ENCODE data around the gene BATF.

The BATF gene

GRCh38 chr14:75514673-75515628 is 7.3 kb upstream of the BATF start:
- Mint-ChIP-seq H3K27me3 (peaks cover 4% of the 10 kb centered on the region), H3K27ac (peak overlapping the region; percentile 58), H3K9me3 (peaks cover 20% of the 10 kb centered on the region), H3K36me3 (peaks cover 7% of the 10 kb centered on the region), H3K4me1 (peaks cover 22% of the 10 kb centered on the region), H3K4me3 (peak overlapping the region; percentile 60)
- CTCF ChIA-PET: interaction anchor here (0.7 to 12.5 kb wide), 10 partner anchors 11 to 134 kb away, joined by 3 to 161 read pairs (median 4); no protein-coding TSS in a partner anchor
- DNase-seq: peak; percentile 53

- peaks cover 4% of the 10 kb centered on the region for H3K27me3 Mint-ChIP-seq
- H3K4me1 Mint-ChIP-seq: peaks cover 28% of the 10 kb centered on the region
- peak overlapping the region; percentile 13 for H3K4me3 Mint-ChIP-seq
Observed at GRCh38 chr14:75515629-75515996, 6.7 kb upstream of the BATF start.

GRCh38 chr14:75518625-75519024 is 3.6 kb upstream of the BATF start:
- H3K9me3 Mint-ChIP-seq: no peaks in the 10 kb centered on the region
- CTCF ChIA-PET: interaction anchor here (0.6 to 12.5 kb wide), 14 partner anchors 8 to 136 kb away, joined by 3 to 161 read pairs (median 6); partner anchors contain the start of gene FLVCR2
- no peak overlapping the region for H3K27ac Mint-ChIP-seq
- H3K4me1 Mint-ChIP-seq: peaks cover 57% of the 10 kb centered on the region
- no peak overlapping the region for H3K4me3 Mint-ChIP-seq
- peaks cover 8% of the 10 kb centered on the region for H3K27me3 Mint-ChIP-seq
- H3K36me3 Mint-ChIP-seq: peaks cover 9% of the 10 kb centered on the region
- DNase-seq: peak; percentile 57

More at GRCh38 chr14:75515629-75515996, 6.7 kb upstream of the BATF start:
- Mint-ChIP-seq H3K27ac (no peak overlapping the region), H3K9me3 (peaks cover 15% of the 10 kb centered on the region), H3K36me3 (peaks cover 7% of the 10 kb centered on the region)
- CTCF ChIA-PET: interaction anchor here (0.8 to 12.5 kb wide), 9 partner anchors 9 to 133 kb away, joined by 3 to 161 read pairs (median 4); no protein-coding TSS in a partner anchor
- no peak for DNase-seq

- Mint-ChIP-seq H3K4me1 (peaks cover 62% of the 10 kb centered on the region), H3K9me3 (no peaks in the 10 kb centered on the region), H3K27ac (no peak overlapping the region), H3K36me3 (peaks cover 15% of the 10 kb centered on the region), H3K27me3 (peaks cover 8% of the 10 kb centered on the region), H3K4me3 (no peak overlapping the region)
- no peak for DNase-seq
- CTCF ChIA-PET: interaction anchor here (0.6 to 12.5 kb wide), 12 partner anchors 7 to 135 kb away, joined by 3 to 161 read pairs (median 8); partner anchors contain the start of gene FLVCR2
Observed at GRCh38 chr14:75519394-75519793, 2.9 kb upstream of the BATF start.

GRCh38 chr14:75519826-75520728 is 2.2 kb upstream of the BATF start:
- Mint-ChIP-seq H3K36me3 (peaks cover 22% of the 10 kb centered on the region), H3K4me3 (no peak overlapping the region), H3K4me1 (peaks cover 66% of the 10 kb centered on the region), H3K9me3 (no peaks in the 10 kb centered on the region), H3K27me3 (peaks cover 6% of the 10 kb centered on the region), H3K27ac (peak overlapping the region; percentile 0)
- CTCF ChIA-PET: interaction anchor here (0.8 to 12.5 kb wide), 10 partner anchors 10 to 135 kb away, joined by 4 to 161 read pairs (median 8); partner anchors contain the start of gene FLVCR2
- DNase-seq: no peak

- no peak for DNase-seq
- H3K36me3 Mint-ChIP-seq: peaks cover 29% of the 10 kb centered on the region
- peak overlapping the region; percentile 99 for H3K27ac Mint-ChIP-seq
- peaks cover 4% of the 10 kb centered on the region for H3K27me3 Mint-ChIP-seq
- H3K4me1 Mint-ChIP-seq: peaks cover 64% of the 10 kb centered on the region
- H3K4me3 Mint-ChIP-seq: no peak overlapping the region
- H3K9me3 Mint-ChIP-seq: no peaks in the 10 kb centered on the region
- CTCF ChIA-PET: interaction anchor here (0.8 to 12.5 kb wide), 7 partner anchors 9 to 56 kb away, joined by 4 to 161 read pairs (median 13); no protein-coding TSS in a partner anchor
Observed at GRCh38 chr14:75520852-75521251, 1.4 kb upstream of the BATF start.

- CTCF ChIA-PET: interaction anchor here (1.4 to 12.5 kb wide), 6 partner anchors 8 to 45 kb away, joined by 4 to 161 read pairs (median 14); no protein-coding TSS in a partner anchor
- peak; percentile 38 for DNase-seq
- Mint-ChIP-seq H3K4me3 (peak overlapping the region; percentile 99), H3K36me3 (peaks cover 37% of the 10 kb centered on the region), H3K9me3 (no peaks in the 10 kb centered on the region), H3K4me1 (peaks cover 65% of the 10 kb centered on the region), H3K27ac (peak overlapping the region; percentile 99), H3K27me3 (peaks cover 4% of the 10 kb centered on the region)
Observed at GRCh38 chr14:75521415-75522199, 662 bp upstream of the BATF start.

- Mint-ChIP-seq H3K27ac (peak overlapping the region; percentile 99), H3K4me3 (peak overlapping the region; percentile 99), H3K4me1 (peaks cover 76% of the 10 kb centered on the region), H3K36me3 (peaks cover 48% of the 10 kb centered on the region), H3K9me3 (no peaks in the 10 kb centered on the region), H3K27me3 (peaks cover 4% of the 10 kb centered on the region)
- DNase-seq: no peak
- CTCF ChIA-PET: interaction anchor here (0.9 to 12.5 kb wide), 7 partner anchors 18 to 131 kb away, joined by 3 to 161 read pairs (median 13); partner anchors contain the start of gene FLVCR2
Observed at GRCh38 chr14:75522983-75523318, 682 bp downstream of the BATF start.

- CTCF ChIA-PET: interaction anchor here (1.2 to 12.5 kb wide), 4 partner anchors 17 to 130 kb away, joined by 4 to 161 read pairs (median 24); no protein-coding TSS in a partner anchor
- DNase-seq: no peak
- Mint-ChIP-seq H3K36me3 (peaks cover 56% of the 10 kb centered on the region), H3K9me3 (no peaks in the 10 kb centered on the region), H3K27me3 (peaks cover 4% of the 10 kb centered on the region), H3K4me1 (peaks cover 84% of the 10 kb centered on the region), H3K27ac (peak overlapping the region; percentile 99), H3K4me3 (peak overlapping the region; percentile 99)
Observed at GRCh38 chr14:75523771-75524171, 1.5 kb downstream of the BATF start.

- Mint-ChIP-seq H3K27ac (no peak overlapping the region), H3K9me3 (no peaks in the 10 kb centered on the region), H3K4me3 (peak overlapping the region; percentile 0), H3K36me3 (peaks cover 61% of the 10 kb centered on the region), H3K27me3 (peaks cover 4% of the 10 kb centered on the region), H3K4me1 (peaks cover 72% of the 10 kb centered on the region)
- CTCF ChIA-PET: interaction anchor here (0.5 to 1.9 kb wide), 7 partner anchors 7 to 803 kb away, joined by 3 to 8 read pairs (median 4); no protein-coding TSS in a partner anchor
- DNase-seq: no peak
Observed at GRCh38 chr14:75525969-75526368, 3.7 kb downstream of the BATF start.

- no peak for DNase-seq
- H3K27me3 Mint-ChIP-seq: no peaks in the 10 kb centered on the region
- H3K9me3 Mint-ChIP-seq: no peaks in the 10 kb centered on the region
- peaks cover 73% of the 10 kb centered on the region for H3K36me3 Mint-ChIP-seq
- CTCF ChIA-PET: interaction anchor here (0.8 to 1.9 kb wide), 3 partner anchors 9 to 39 kb away, joined by 3 to 8 read pairs (median 7); no protein-coding TSS in a partner anchor
- no peak overlapping the region for H3K4me3 Mint-ChIP-seq
- H3K4me1 Mint-ChIP-seq: peaks cover 69% of the 10 kb centered on the region
- H3K27ac Mint-ChIP-seq: no peak overlapping the region
Observed at GRCh38 chr14:75527449-75528163, 5.3 kb downstream of the BATF start.

GRCh38 chr14:75531256-75531655 is 9.0 kb downstream of the BATF start:
- Mint-ChIP-seq H3K27ac (no peak overlapping the region), H3K27me3 (no peaks in the 10 kb centered on the region), H3K9me3 (no peaks in the 10 kb centered on the region), H3K4me1 (peaks cover 51% of the 10 kb centered on the region), H3K36me3 (peaks cover 59% of the 10 kb centered on the region), H3K4me3 (no peak overlapping the region)
- CTCF ChIA-PET: interaction anchor here (0.9 to 1.4 kb wide), 2 partner anchors 14 to 29 kb away, joined by 3 to 4 read pairs; no protein-coding TSS in a partner anchor
- no peak for DNase-seq

Data from activated naive CD4-positive, alpha-beta T cell treated with anti-CD3 and anti-CD28 coated beads, Interleukin-2, amount 10 ng/mL, durations not matched to agents 7 days and 5 days (primary cell).